BLaER1 (cell line): ENCODE data around the gene KCNJ16.

Source experiments
- H3K27ac ChIP-seq: shearing (Covaris generic); formaldehyde crosslinking; 2 replicates; pipeline ENCODE4 v1.8.1; 2022
- H3K27me3 ChIP-seq: shearing (Covaris generic); formaldehyde crosslinking; 2 replicates; pipeline ENCODE4 v1.8.1; 2022
- H3K36me3 ChIP-seq: shearing (Covaris generic); formaldehyde crosslinking; 2 replicates; pipeline ENCODE4 v1.8.1; 2022
- H3K4me1 ChIP-seq: shearing (Covaris generic); formaldehyde crosslinking; 2 replicates; pipeline ENCODE4 v1.8.1; 2022
- H3K4me2 ChIP-seq: shearing (Covaris generic); formaldehyde crosslinking; 2 replicates; pipeline ENCODE4 v1.8.1; 2022
- H3K4me3 ChIP-seq: shearing (Covaris generic); formaldehyde crosslinking; 2 replicates; pipeline ENCODE4 v1.8.1; 2022
- H3K9ac ChIP-seq: shearing (Covaris generic); formaldehyde crosslinking; 2 replicates; pipeline ENCODE4 v1.8.1; 2022
- H3K9me3 ChIP-seq: shearing (Covaris generic); formaldehyde crosslinking; 2 replicates; pipeline ENCODE4 v1.8.1; 2022
- H4K20me1 ChIP-seq: shearing (Covaris generic); formaldehyde crosslinking; 2 replicates; pipeline ENCODE4 v1.8.1; 2022
- Cebpa-rat ChIP-seq: shearing (Covaris generic); IDR thresholded peaks from 2 replicates; pipeline ENCODE4 v1.8.1; 2022

The KCNJ16 gene

DNA sequence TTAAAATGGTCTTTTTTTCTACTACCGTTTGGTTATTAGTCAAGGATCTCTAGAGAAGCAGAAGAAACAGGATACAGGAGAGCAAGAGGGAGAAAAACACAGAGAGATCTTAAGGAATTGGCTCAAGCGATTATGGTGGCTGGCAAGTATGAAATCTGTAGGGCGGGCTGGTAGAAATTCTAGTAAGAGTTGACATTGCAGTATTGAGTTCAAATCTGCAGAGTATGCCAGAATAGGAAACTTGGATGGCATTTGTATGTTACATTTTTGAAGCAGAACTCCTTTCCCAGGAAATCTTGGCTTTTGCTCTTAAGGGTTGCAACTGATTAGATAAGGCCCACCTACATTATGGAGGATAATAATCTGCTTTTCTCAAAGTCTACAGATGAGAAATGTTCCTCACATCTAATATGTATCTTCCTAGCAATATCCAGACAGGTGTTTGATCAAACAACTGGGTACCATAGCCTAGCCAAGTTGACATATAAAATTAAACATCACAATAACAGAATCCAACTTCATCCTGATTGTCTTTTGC lies 4.0 kb downstream of the KCNJ16 start:
- Histone ChIP-seq H3K36me3 (no peaks in the 10 kb centered on the region), H3K4me3 (no peak overlapping the region), H3K27ac (no peak overlapping the region), H3K27me3 (no peaks in the 10 kb centered on the region), H3K4me2 (no peak overlapping the region), H4K20me1 (no peaks in the 10 kb centered on the region), H3K9ac (no peak overlapping the region), H3K9me3 (no peaks in the 10 kb centered on the region), H3K4me1 (peaks cover 9% of the 10 kb centered on the region; the same call in 1 of the 2 replicates)
- TF ChIP-seq Cebpa-rat: no peak

DNA sequence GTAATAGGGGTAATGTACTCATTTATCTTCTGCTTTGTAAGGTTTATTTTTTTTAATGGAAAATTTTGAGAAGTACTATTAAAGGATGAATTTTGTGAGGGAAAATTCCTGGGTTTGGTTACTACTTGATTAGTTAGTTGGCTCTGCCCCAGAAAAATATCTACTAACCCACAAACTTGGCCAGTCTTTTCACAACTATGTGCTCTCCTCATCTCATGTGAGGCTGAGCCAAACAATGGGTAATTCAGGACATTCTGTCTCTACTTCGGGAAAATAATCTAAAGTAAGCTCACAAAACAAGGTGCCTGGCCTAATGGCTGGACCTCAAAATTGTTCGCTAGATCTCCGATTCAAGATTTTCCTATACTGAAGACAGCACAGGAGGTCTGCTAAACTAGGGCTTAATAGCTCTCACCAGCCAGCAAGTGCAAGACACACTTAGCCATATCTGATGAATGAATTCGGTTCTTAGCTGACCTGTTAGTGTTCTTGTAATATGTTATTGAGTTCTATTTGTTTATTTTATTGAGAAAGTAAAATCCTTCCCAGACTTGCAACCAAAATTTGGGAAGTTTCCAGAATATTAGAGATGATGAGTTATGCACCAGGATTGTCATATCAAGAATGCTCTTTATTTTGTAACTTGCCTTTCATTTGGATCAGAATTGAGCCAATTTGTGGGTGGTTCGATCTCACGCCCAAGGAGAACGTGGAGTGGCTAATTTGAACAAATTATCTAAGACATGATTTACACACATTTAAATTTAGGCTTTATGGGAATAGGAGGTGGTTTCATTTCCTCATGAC lies 5.7 kb downstream of the KCNJ16 start:
- Histone ChIP-seq H3K9ac (no peak overlapping the region), H3K4me3 (no peak overlapping the region), H4K20me1 (no peaks in the 10 kb centered on the region), H3K27me3 (no peaks in the 10 kb centered on the region), H3K36me3 (no peaks in the 10 kb centered on the region), H3K9me3 (no peaks in the 10 kb centered on the region), H3K27ac (no peak overlapping the region), H3K4me2 (no peak overlapping the region), H3K4me1 (peaks cover 9% of the 10 kb centered on the region; the same call in 1 of the 2 replicates)
- TF ChIP-seq Cebpa-rat: no peak

DNA sequence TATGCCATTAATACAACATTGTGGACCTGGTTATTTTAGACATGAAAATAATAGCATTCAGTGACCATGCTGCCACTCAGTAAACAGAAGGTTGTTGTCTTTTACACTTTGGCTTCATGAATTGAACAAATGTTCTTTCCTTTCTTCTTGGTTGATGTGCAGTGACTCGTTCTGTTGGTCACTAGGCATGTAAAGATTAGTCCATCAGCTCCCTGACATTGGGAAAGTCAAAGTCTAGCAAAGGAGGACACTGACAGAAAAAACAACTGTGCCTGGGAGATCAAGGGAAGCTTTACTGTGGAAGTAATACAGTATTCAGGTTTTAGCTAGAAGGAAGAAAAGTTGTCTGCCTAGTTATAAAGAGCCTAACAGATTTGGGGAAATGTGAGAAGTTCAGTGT lies 6.9 kb downstream of the KCNJ16 start:
- no peak for TF ChIP-seq Cebpa-rat
- no peak overlapping the region for H3K9ac ChIP-seq
- H3K4me1 ChIP-seq: peaks cover 9% of the 10 kb centered on the region; the same call in 1 of the 2 replicates
- no peaks in the 10 kb centered on the region for H4K20me1 ChIP-seq
- no peaks in the 10 kb centered on the region for H3K36me3 ChIP-seq
- H3K4me2 ChIP-seq: no peak overlapping the region
- no peak overlapping the region for H3K4me3 ChIP-seq
- no peaks in the 10 kb centered on the region for H3K9me3 ChIP-seq
- no peak overlapping the region for H3K27ac ChIP-seq
- H3K27me3 ChIP-seq: no peaks in the 10 kb centered on the region

DNA sequence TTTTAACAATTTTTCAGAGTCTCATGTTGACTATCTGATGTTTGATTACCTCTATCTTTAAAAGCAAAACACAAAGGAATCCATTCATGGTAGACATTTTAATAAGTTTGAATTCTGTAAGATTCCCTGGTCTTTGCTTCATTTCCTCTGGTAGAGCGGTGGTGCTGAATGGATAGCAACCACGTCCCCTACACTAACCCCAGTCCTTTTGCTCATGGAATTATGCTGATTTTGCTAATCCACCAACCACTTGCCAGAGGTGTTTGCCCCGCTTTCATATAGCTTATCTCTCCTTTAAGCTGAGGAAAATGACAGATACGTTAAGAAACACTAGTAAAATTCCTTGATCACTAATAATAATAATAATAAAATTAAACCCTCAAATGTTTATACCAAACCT lies 9.5 kb downstream of the KCNJ16 start:
- Histone ChIP-seq H3K27ac (no peak overlapping the region), H3K9ac (no peak overlapping the region), H3K27me3 (no peaks in the 10 kb centered on the region), H3K36me3 (no peaks in the 10 kb centered on the region), H4K20me1 (no peaks in the 10 kb centered on the region), H3K4me1 (peaks cover 2% of the 10 kb centered on the region; the same call in 1 of the 2 replicates), H3K4me2 (no peak overlapping the region), H3K4me3 (no peak overlapping the region), H3K9me3 (no peaks in the 10 kb centered on the region; the same call in 1 of the 2 replicates)
- no peak for TF ChIP-seq Cebpa-rat

DNA sequence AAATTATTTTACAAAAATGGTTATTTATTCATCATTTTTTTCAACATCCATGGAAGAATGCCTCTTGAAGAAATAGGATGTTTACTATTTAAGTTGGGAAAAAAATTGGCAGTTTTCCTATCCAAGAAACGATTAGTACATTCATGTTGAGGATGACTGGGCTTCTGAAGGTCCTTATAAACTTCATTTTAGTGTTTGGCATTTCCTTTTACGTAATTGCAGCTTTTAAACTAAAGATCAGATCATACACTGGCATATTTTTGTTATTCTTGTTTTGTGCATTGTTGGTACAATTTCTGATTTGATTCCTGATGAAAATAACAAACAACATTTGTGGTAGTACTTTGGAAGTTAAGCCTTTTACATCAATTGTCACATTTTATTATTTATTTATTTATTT lies 11.5 kb downstream of the KCNJ16 start:
- no peaks in the 10 kb centered on the region for H3K36me3 ChIP-seq
- H3K4me3 ChIP-seq: no peak overlapping the region
- H4K20me1 ChIP-seq: no peaks in the 10 kb centered on the region
- H3K27ac ChIP-seq: no peak overlapping the region
- no peaks in the 10 kb centered on the region for H3K27me3 ChIP-seq
- H3K9ac ChIP-seq: no peak overlapping the region
- no peaks in the 10 kb centered on the region; the same call in 1 of the 2 replicates for H3K9me3 ChIP-seq
- no peak for TF ChIP-seq Cebpa-rat
- no peak overlapping the region for H3K4me2 ChIP-seq
- H3K4me1 ChIP-seq: peaks cover 16% of the 10 kb centered on the region

DNA sequence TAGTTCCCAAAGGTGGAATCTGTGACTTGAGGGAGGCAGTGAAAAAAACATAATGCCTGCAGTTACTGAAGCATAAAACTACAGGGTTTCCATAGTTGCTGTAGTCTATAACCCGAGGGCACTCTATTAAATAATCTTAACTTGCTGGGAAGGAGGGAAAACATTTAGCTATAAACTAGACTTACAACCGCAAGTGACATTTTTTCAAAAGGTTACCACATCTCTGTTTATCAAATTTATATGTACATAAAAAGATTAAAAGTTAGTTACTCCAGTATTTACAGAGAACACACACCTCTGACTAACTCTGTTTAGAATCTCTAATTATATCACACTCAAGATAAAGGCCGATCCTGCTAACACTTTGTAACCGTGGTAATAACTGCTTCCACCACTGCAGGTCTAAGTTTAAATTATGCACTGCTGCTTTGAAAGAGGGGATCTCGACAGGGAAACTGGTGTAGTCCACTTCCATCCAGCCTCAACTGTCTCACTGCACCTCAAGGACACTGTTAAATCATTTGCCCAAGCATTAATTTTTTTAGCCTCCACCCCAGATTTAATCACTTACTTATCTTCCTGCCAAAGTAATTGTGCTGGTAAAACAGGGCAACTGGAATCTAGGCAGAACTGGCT lies 14.6 kb downstream of the KCNJ16 start:
- no peak overlapping the region for H3K4me2 ChIP-seq

DNA sequence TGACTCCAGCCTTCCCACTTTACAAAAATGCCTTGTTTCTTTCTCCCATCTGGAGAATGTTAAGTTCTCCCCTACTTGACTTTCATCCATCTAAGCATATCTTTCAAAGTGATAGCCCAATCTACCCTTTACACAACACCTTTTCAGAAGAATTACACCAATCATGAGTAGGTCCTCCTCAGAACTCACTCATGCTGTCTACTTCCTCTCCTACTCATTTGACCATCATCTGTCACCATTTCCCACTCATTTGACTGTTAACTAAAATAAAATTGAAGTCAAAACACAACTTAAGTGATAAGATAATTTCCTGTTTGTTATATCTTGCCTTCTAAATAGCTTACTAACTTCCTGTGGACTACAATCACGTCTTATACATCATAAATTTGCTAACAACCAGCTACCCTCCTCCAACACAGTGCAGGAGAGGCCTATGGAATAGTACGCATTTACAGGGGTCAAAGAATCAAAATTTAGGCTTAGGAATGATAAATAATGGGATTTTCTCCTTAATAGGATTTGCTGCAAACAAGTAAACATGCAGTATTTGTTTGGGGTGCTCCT lies 16.1 kb downstream of the KCNJ16 start:
- Histone ChIP-seq H3K9me3 (peaks cover 5% of the 10 kb centered on the region; the same call in 1 of the 2 replicates), H3K9ac (no peak overlapping the region)

More for the DNA sequence above, 14.6 kb downstream of the KCNJ16 start:
- peaks cover 5% of the 10 kb centered on the region; the same call in 1 of the 2 replicates for H3K9me3 ChIP-seq
- no peaks in the 10 kb centered on the region for H3K27me3 ChIP-seq
- no peaks in the 10 kb centered on the region for H4K20me1 ChIP-seq
- H3K36me3 ChIP-seq: no peaks in the 10 kb centered on the region
- H3K9ac ChIP-seq: no peak overlapping the region
- peaks cover 17% of the 10 kb centered on the region for H3K4me1 ChIP-seq
- no peak overlapping the region for H3K4me3 ChIP-seq
- no peak overlapping the region for H3K27ac ChIP-seq
- TF ChIP-seq Cebpa-rat: no peak

DNA sequence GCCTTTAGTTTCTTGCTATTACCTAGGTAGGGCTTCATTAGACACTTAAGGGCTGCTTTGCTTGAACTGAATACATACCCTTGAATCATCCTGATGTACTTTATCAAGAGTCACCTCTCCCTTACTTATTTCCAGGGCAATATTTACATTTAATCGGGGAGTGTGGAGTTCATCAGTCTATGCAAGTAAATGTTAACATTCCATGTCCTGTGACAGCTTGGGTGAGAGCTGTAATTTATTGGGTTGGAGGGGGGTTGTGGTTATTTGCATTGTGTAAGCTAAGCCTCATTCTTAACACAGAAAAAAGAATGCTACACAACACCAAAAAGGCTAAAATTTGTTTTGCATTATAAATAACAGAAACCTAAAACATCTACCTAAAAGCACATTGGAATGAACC lies 16.7 kb downstream of the KCNJ16 start:
- no peak overlapping the region for H3K4me2 ChIP-seq
- H3K9me3 ChIP-seq: peaks cover 5% of the 10 kb centered on the region; the same call in 1 of the 2 replicates
- H3K4me3 ChIP-seq: no peak overlapping the region
- H3K4me1 ChIP-seq: peaks cover 17% of the 10 kb centered on the region
- H4K20me1 ChIP-seq: no peaks in the 10 kb centered on the region
- no peak for TF ChIP-seq Cebpa-rat
- no peaks in the 10 kb centered on the region for H3K36me3 ChIP-seq
- H3K9ac ChIP-seq: no peak overlapping the region
- H3K27ac ChIP-seq: no peak overlapping the region
- H3K27me3 ChIP-seq: no peaks in the 10 kb centered on the region

More for the DNA sequence above, 16.1 kb downstream of the KCNJ16 start:
- Histone ChIP-seq H3K4me2 (peak overlapping the region; percentile 21), H4K20me1 (no peaks in the 10 kb centered on the region), H3K4me3 (no peak overlapping the region), H3K27ac (no peak overlapping the region), H3K36me3 (no peaks in the 10 kb centered on the region), H3K4me1 (peaks cover 17% of the 10 kb centered on the region), H3K27me3 (no peaks in the 10 kb centered on the region)
- no peak for TF ChIP-seq Cebpa-rat

DNA sequence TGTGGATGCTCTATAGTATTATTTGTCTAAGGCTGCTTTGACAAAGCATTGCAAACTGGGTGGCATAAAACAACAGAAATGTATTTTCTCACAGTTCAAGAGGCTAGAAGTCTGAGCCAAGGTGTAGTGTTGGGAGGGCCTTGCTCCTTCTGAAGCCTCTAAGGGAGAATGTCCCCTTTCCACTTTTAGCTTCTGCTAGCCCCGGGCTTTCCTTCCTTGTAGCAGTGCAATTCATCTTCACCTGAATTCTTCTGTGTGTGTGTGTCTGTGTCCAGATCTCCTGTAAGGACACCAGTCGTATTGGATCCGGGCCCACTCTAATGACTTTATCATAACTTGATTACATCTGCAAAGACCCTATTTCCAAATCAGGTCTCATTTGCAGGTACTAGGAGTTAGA lies 18.1 kb downstream of the KCNJ16 start:
- Histone ChIP-seq H3K4me3 (no peak overlapping the region), H3K27ac (no peak overlapping the region), H4K20me1 (no peaks in the 10 kb centered on the region), H3K9ac (no peak overlapping the region), H3K4me2 (no peak overlapping the region), H3K9me3 (peaks cover 5% of the 10 kb centered on the region; the same call in 1 of the 2 replicates), H3K36me3 (no peaks in the 10 kb centered on the region), H3K27me3 (no peaks in the 10 kb centered on the region), H3K4me1 (peaks cover 23% of the 10 kb centered on the region)
- no peak for TF ChIP-seq Cebpa-rat

DNA sequence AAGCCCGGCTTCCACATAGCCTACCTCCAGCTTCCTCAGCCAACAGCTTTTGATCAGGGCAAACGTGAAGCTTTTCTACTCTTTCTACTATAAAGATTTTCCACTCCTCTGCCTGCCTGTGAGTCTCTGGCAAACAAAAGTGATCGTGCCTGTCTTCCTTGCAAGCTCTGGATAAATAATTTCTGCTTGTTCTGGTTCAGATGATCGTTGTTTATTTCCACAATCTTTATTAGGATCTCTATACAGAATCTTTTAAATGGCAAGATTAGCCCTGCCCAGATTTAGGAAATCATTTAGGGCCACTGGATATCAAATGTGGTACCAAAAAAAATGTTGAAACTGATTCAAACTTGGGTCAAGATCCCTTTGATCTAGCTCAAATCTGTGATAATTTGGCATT lies 20.4 kb downstream of the KCNJ16 start:
- no peak overlapping the region for H3K4me3 ChIP-seq
- TF ChIP-seq Cebpa-rat: no peak
- peaks cover 38% of the 10 kb centered on the region for H3K4me1 ChIP-seq
- no peak overlapping the region for H3K27ac ChIP-seq
- no peaks in the 10 kb centered on the region for H3K27me3 ChIP-seq
- H4K20me1 ChIP-seq: no peaks in the 10 kb centered on the region
- H3K9ac ChIP-seq: no peak overlapping the region
- H3K36me3 ChIP-seq: no peaks in the 10 kb centered on the region
- H3K4me2 ChIP-seq: no peak overlapping the region
- H3K9me3 ChIP-seq: 0 out of 2 replicates have a peak, but pooled peaks cover 5% of the 10 kb centered on the region
